ENCODE measurements around the gene MAFG.

Gene MAFG

GRCh38 chr17:81940538-81941483 is 13.3 kb upstream of the MAFG start:
- no peak for DNase-seq (ENCODE audit: low read depth in 2 of 2, low spot score in 1 of 2)

- DNase-seq (ENCODE audit: low read depth in 2 of 2, low spot score in 1 of 2): no peak
Observed at GRCh38 chr17:81939881-81940385, 12.4 kb upstream of the MAFG start.

- DNase-seq (ENCODE audit: low read depth in 2 of 2, low spot score in 1 of 2): no peak
Observed at GRCh38 chr17:81939218-81939617, 11.7 kb upstream of the MAFG start.

DNA sequence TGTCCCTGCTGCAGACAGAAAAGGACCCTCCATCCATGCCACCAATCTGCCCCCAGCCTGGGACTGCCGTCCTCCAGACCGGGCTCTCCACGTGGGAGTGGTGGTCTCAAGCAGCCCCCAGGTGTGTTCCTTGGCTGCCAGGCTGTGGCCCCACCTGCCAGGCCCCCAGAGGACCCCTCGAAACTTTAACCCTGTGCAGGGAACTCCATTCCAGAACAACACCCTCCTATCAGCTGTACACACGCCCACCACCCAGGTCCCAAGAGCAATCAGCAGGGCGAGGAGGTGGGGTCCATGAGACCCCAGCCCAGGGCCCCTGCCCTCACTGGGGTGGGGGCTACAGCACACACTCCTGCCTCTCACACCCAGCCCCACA is 8.2 kb upstream of the MAFG start:
- no peak for DNase-seq (ENCODE audit: low read depth in 2 of 2, low spot score in 1 of 2)

DNA sequence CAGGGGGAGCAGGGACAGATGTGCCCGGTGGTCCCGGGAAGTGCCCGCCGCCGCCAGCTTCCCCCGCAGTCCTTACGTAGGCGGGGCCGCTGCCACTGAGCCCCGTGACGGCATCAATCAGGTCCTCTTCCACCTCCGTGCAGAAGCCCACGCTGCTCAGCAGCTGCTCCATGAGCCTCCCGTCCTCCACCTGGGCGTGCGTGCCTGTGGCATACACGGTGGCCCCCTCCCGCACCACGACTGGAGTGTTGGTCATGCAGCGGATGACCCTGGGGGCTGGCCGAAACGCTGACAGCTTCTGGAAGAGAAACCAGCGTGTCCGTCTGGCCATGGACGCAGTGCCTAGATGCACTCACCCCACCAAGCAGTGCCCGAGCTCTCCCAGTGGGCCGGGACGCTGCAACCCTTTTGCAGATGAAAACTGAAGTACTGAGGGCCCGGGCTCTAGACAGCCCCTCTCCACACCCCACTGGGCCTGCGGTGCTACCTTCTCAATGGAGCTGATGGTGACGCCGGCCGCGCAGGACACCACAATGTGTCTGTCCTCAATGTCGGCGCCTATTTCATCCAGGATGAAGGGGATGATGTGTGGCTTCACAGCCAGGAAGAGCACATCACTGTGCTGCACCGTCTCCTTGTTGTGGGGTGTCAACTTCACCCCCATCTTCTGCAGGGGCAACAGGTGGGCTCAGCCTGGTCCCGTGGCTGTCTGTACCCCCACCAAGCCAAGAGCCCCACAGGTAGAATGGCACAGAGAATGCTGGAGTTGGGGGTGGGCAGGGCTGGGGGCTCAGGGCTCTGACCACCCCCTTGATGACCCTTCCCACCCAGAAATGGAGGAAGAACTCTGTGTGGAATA is 7.5 kb upstream of the MAFG start:
- no peak for DNase-seq (ENCODE audit: low read depth in 2 of 2, low spot score in 1 of 2)

GRCh38 chr17:81934098-81934757 is 6.7 kb upstream of the MAFG start:
- no peak for DNase-seq (ENCODE audit: low read depth in 2 of 2, low spot score in 1 of 2)

- DNase-seq (ENCODE audit: low read depth in 2 of 2, low spot score in 1 of 2): no peak
Observed at GRCh38 chr17:81933178-81933699, 5.7 kb upstream of the MAFG start.

GRCh38 chr17:81932333-81932983 is 4.9 kb upstream of the MAFG start:
- DNase-seq (ENCODE audit: low read depth in 2 of 2, low spot score in 1 of 2): no peak

- DNase-seq (ENCODE audit: low read depth in 2 of 2, low spot score in 1 of 2): no peak
Observed at GRCh38 chr17:81931557-81932332, 4.2 kb upstream of the MAFG start.

DNA sequence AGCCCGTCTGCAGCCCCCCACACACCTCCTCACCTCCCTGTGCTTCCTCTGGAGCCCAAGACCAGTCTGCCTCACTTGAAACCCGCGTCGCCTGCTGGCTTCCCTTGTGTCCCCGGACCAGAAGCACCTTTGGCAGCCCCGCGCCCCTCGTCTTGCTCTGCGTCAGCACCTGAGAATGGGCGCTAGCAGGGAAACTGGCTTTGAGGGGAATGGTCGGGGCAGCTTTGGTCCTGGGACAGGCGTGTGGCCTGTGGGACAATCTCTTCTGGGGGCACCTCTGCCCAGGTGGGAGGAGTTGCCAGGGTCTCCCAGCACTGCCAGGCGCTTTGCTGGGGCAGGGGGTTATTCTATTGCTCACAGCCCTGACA is 3.6 kb upstream of the MAFG start:
- DNase-seq (ENCODE audit: low read depth in 2 of 2, low spot score in 1 of 2): no peak

DNA sequence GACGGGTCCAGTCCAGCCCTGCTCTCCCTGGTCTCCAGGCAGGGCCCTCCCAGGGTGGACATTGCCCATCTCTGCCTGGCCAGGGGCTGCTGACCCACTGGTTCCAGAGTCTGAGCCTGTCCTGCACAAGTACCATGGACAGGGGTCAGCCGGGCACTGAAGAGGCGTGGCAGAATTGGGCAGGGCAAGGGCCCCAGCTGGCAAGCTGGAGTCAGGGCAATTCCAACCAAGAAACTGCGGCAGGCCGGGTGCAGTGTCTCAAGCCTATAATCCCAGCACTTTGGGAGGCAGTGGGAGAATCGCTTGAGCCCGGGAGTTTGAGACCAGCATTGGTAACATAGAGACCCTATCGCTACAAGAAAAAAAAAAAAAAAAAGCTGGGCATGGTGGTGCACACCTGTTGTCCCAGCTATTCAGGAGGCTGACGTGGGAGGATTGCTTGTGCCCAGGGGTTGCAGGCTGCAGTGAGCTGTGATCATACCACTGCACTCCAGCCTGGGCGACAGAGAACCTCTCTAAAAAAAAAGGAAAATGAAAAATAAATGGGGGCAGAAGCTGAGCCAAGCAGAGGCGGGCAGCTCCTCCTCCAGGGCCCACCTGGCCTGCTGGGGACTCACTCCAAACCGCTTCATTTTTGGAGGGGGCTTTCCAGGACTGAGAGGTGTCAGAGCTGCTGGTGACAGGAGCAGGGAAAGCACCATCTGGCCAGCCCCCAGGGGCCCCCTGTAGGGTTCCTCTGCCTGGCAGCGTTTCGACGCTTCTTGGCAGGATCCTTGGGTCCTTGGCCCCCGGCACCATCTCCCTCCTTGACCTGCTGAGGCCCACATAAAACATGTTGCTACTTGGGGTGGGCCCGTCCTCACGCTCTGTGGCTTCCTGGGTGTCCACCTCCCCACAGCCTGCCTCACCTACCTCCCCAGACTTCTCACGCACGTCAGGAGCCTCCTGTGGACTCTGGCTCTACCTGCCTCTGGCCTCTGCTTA is 2.9 kb upstream of the MAFG start:
- no peak for DNase-seq (ENCODE audit: low read depth in 2 of 2, low spot score in 1 of 2)

DNA sequence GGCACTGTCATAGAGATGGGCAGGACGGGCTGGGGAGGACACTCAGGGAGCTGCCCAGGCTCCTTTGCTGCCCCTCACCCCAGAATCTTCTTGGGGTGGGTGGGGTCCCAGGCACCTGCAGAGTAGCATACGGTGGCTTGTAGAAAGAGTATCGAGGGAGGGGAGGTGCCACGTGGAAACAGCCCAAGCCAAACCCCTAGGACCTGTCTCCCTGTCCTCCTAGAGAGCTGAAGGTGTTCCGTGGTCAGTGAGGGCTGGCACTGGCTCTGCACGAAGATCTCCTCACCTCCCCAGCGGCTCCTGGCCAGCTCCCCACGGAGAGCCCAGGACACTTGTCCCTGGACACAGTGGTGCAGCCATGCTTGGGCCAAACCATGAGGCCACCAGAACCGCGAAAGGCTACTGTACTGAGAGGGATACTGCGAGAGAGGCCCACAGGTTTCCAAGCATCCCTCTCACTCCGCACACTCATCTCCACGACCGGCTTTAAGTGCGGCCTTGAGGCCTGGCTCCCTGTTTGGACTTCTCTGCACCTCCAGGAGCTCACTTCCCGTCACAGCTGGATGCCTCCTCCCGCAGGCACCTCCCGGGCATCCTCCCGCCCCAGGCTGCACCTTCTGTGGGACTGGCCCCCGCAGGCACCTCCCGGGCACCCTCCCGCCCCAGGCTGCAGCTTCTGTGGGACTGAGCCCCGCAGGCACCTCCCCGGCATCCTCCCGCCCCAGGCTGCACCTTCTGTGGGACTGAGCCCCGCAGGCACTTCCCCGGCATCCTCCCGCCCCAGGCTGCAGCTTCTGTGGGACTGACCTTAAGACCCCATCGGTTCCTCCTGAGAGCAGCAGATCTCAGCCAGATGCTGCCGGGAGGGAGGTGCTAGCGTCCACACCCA is 2.0 kb upstream of the MAFG start:
- no peak for DNase-seq (ENCODE audit: low read depth in 2 of 2, low spot score in 1 of 2)

GRCh38 chr17:81928544-81929252 is 1.2 kb upstream of the MAFG start:
- DNase-seq (ENCODE audit: low read depth in 2 of 2, low spot score in 1 of 2): no peak

- DNase-seq (ENCODE audit: low read depth in 2 of 2, low spot score in 1 of 2): no peak
Observed at GRCh38 chr17:81927152-81927652, 333 bp downstream of the MAFG start.

DNA sequence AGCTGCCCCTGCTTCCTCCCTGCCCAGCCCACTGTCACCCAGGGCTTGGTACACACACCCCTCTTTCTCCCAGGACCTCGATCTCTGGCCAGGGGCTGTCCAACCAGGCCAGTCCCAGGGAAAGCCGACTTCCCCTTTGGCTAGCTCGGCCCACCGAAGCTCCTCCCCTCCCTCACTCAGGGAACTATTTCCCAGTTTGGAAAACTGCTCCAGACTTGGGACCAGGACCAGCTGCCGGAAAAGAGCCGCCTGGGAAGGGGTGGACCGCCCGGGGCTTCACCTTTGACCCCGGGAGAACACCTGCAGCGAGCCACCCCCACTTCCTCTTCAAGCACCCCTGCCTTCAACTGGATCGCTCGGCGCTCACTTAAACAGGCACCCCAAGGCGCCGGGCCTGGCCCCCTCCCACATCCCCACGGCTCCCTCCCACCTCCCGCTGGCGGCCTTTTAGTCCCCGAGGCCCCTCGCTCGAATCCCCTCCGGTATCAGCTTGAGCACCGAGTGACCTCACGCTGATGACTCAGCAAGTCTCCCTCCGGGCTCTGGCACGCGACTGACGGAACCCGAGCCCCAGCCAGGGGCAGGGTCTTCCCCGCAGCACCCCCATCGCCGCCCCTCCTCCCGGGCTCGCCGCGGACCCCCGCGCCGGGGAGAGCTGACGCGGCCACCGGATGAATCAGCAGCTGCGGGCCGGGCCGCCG is 934 bp downstream of the MAFG start:
- peak in 1 of 2 donors; percentile 29 for DNase-seq (ENCODE audit: low read depth in 2 of 2, low spot score in 1 of 2)

- DNase-seq (ENCODE audit: low read depth in 2 of 2, low spot score in 1 of 2): no peak
Observed at GRCh38 chr17:81925860-81926450, 1.6 kb downstream of the MAFG start.
